ENCODE measurements around the gene TBX6.

Gene TBX6

GRCh38 chr16:30065943-30066760, 25.6 kb downstream of the TBX6 start:
- POLR2A ChIA-PET = interaction anchor here (0.7 to 3.5 kb wide), 10 partner anchors 9 to 568 kb away, joined by 3 to 66 read pairs (median 5); partner anchors contain the start of genes PPP4C and TBX6
- no peak for DNase-seq (ENCODE audit: low read depth, low spot score)
- TF ChIP-seq, protein P1, sequence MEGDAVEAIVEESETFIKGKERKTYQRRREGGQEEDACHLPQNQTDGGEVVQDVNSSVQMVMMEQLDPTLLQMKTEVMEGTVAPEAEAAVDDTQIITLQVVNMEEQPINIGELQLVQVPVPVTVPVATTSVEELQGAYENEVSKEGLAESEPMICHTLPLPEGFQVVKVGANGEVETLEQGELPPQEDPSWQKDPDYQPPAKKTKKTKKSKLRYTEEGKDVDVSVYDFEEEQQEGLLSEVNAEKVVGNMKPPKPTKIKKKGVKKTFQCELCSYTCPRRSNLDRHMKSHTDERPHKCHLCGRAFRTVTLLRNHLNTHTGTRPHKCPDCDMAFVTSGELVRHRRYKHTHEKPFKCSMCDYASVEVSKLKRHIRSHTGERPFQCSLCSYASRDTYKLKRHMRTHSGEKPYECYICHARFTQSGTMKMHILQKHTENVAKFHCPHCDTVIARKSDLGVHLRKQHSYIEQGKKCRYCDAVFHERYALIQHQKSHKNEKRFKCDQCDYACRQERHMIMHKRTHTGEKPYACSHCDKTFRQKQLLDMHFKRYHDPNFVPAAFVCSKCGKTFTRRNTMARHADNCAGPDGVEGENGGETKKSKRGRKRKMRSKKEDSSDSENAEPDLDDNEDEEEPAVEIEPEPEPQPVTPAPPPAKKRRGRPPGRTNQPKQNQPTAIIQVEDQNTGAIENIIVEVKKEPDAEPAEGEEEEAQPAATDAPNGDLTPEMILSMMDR (IDR thresholded peaks at IDR 0.05; ENCODE audit: insufficient read depth, low read length, missing control alignments) = no peak
- H3K4me3 ChIP-seq (ENCODE audit: low read depth, low read length) = peak overlapping the region; percentile 99
- CTCF ChIA-PET = interaction anchor here (0.7 to 3.0 kb wide), 6 partner anchors 11 to 343 kb away, joined by 3 to 17 read pairs (median 8); partner anchors contain the start of gene TBX6

DNA sequence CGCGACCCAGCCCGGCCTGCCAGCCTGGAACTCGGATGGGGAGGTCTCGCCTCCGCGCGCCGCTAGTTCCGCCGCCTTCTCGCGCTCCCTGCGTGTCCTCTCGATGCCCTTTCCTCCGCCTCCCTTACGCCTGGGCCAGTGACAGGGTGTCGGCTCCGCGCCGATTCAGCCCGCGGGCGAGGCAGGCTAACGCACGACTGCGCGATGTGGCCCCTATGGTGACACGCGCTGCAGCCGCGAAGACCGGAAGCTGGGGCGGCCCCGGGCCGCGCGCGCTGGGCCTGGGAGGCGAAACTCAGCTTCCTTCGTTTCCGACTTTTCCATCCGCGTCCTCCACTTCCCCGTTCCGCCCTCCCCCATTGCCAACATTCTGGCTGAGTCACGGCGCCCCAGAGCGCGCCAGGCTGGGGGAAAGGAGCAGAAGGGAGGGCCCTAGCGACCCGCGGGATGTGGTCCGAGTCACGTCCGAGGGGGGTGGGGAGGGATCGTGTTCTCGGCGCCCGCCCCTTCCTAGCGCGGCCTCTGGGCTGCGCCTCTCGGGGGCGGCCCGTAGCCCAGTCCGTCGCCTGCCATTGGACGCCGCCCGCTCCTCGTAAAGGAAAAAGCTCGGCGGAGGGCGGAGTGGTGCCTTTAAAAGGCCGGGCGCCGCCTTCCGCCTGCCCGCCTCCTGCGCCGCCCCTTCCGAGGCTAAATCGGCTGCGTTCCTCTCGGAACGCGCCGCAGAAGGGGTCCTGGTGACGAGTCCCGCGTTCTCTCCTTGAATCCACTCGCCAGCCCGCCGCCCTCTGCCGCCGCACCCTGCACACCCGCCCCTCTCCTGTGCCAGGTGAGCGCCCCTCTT, 26.4 kb downstream of the TBX6 start, which contains the start of gene ALDOA:
ALDOA (plus strand) TSS at position 659 of the 841 bp plus-strand sequence. CDS start 1,138 bp downstream, outside the sequence.
- POLR2A ChIA-PET = interaction anchor here (0.9 to 3.5 kb wide), 12 partner anchors 8 to 569 kb away, joined by 3 to 66 read pairs (median 5); partner anchors contain the start of genes PPP4C and TBX6
- peak; percentile 91 for DNase-seq (ENCODE audit: low read depth, low spot score)
- CTCF ChIA-PET = interaction anchor here (1.0 to 3.0 kb wide), 4 partner anchors 11 to 27 kb away, joined by 4 to 17 read pairs (median 10); partner anchors contain the start of gene TBX6
- TF ChIP-seq, protein P1 (IDR thresholded peaks at IDR 0.05; ENCODE audit: insufficient read depth, low read length, missing control alignments) = no peak
- H3K4me3 ChIP-seq (ENCODE audit: low read depth, low read length) = peak within 1 kb of the TSS; percentile 99

DNA sequence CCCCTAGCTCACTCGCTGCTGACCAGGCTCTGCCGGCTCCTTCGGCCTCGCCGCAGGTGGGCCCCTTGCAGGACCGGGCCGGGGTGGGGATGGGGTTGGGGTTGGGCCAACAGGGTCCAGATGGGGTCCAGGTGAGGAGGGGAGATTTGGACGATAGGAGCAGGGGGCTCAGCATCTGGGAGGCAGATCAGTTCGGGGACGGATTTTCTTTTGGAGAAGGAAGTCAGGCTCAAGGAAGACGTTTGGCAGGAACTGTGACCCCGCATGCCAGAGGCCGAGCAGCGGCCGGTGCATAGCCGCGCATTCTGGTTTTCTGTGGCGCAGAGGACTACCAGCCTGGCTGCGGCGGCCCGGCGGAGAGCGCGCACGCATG, 27.0 kb downstream of the TBX6 start:
- TF ChIP-seq, protein P1 (IDR thresholded peaks at IDR 0.05; ENCODE audit: insufficient read depth, low read length, missing control alignments) = no peak
- CTCF ChIA-PET = interaction anchor here (2.5 to 2.8 kb wide), 2 partner anchors 11 to 12 kb away, joined by 9 to 17 read pairs; a partner anchor contains a TSS
- DNase-seq (ENCODE audit: low read depth, low spot score) = no peak
- peak overlapping the region; percentile 69 for H3K4me3 ChIP-seq (ENCODE audit: low read depth, low read length)
- POLR2A ChIA-PET = interaction anchor here (1.0 to 3.5 kb wide), 10 partner anchors 7 to 306 kb away, joined by 3 to 66 read pairs (median 6); partner anchors contain the start of genes PPP4C and TBX6

DNA sequence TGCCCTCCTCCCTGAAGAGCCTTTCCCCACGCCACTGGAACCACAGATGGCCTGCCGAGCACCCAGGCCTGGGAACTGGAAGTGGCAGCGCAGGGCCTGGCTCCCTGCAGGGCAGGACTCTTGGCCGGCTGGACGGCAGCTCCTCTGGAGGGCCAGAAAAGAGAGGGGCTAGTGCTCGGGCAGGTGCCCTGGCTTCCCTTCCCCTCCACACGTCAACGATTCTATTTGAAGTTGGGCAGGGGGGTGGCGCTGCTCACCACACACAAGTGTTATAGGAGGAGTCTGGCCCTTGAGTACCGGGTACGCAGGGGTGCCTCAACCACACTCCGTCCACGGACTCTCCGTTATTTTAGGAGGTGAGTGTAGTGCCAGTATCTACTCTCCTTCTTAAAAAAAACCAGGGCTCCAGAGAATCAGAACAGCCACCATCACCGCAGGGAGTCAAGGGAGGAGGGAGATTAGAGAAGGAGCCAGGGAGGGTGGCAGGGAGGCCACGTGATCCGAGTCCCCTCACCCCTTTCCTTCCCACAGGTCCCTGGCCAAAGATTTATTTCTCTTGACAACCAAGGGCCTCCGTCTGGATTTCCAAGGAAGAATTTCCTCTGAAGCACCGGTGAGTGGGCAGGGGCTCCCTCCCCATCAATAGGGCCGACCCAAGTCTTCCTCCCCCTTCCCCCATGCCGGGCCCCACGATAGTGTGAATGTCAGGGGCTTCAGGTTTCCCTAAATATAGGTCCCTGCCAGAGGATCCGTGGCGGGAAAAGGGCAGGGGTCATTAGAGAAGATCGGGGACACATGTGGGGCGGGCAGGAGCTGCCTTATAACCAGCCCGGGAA, 27.6 kb downstream of the TBX6 start:
- POLR2A ChIA-PET = interaction anchor here (1.2 to 3.0 kb wide), 2 partner anchors 11 to 27 kb away, joined by 3 to 36 read pairs; partner anchors contain the start of gene TBX6
- CTCF ChIA-PET = interaction anchor here (1.5 to 2.5 kb wide), 2 partner anchors 9 to 10 kb away, joined by 9 to 17 read pairs; a partner anchor contains a TSS
- no peak for DNase-seq (ENCODE audit: low read depth, low spot score)
- TF ChIP-seq, protein P1 (IDR thresholded peaks at IDR 0.05; ENCODE audit: insufficient read depth, low read length, missing control alignments) = peak; percentile 23
- H3K4me3 ChIP-seq (ENCODE audit: low read depth, low read length) = peak overlapping the region; percentile 69

- no peak for DNase-seq (ENCODE audit: low read depth, low spot score)
- H3K4me3 ChIP-seq (ENCODE audit: low read depth, low read length) = peak overlapping the region; percentile 69
- TF ChIP-seq, protein P1 (IDR thresholded peaks at IDR 0.05; ENCODE audit: insufficient read depth, low read length, missing control alignments) = no peak
- ChIA-PET CTCF (interaction anchor here (1.5 kb wide), 1 partner anchor 8 kb away, joined by 9 read pairs; no protein-coding TSS in a partner anchor), POLR2A (interaction anchor here (1.2 kb wide), 1 partner anchor 28 kb away, joined by 3 read pairs; the partner anchor contains the start of gene TBX6)
These were observed 28.3 kb downstream of the TBX6 start for GRCh38 chr16:30063278-30063892.

Measured in AG04449 (cell line).